ENCODE measurements around the gene GTF2E1. TPM values are rescaled to one million over a fixed set of nuclear protein-coding genes. Genes with fewer than 3 reads are reported as not detected.

GTF2E1 gene
- total RNA-seq, 1 donor from 2014 or later: 31.6 TPM

- Histone ChIP-seq H3K79me2 (ENCODE audit: insufficient read depth, low read length) (peaks cover 73% of the 10 kb centered on the region), H3K4me1 (ENCODE audit: insufficient read depth, low read length) (peaks cover 6% of the 10 kb centered on the region), H3K36me3 (ENCODE audit: insufficient read depth, low read length) (no peaks in the 10 kb centered on the region), H3K4me3 (ENCODE audit: insufficient read depth, low read depth, low read length) (no peak overlapping the region), H3K9ac (ENCODE audit: low read length) (no peak overlapping the region), H2AFZ (ENCODE audit: low read depth, low read length) (no peak overlapping the region), H3K27ac (ENCODE audit: low read depth, low read length) (no peak overlapping the region), H3K27me3 (ENCODE audit: insufficient read depth, low read length) (no peaks in the 10 kb centered on the region), H4K20me1 (ENCODE audit: insufficient read depth, low read length) (peaks cover 5% of the 10 kb centered on the region), H3K9me3 (ENCODE audit: insufficient read depth, low read depth, low read length) (no peaks in the 10 kb centered on the region), H3K4me2 (ENCODE audit: low read length) (no peak overlapping the region)
- FAIRE-seq (no peak), DNase-seq (ENCODE audit: low read depth) (no peak)
- TF ChIP-seq CTCF (IDR thresholded peaks at IDR 0.05; ENCODE audit: insufficient read depth, low read depth, low read length) (no peak), EZH2 (IDR thresholded peaks at IDR 0.05; ENCODE audit: insufficient read depth, low read length) (no peak)
- H3K36me3 Mint-ChIP-seq (ENCODE audit: low read depth, unreplicated experiment): peaks cover 9% of the 10 kb centered on the region
- peaks cover 40% of the 10 kb centered on the region for H3K4me1 Mint-ChIP-seq (ENCODE audit: low read depth, unreplicated experiment)
- peak overlapping the region; percentile 44 for H3K27ac Mint-ChIP-seq (ENCODE audit: unreplicated experiment)
- H3K27me3 Mint-ChIP-seq (ENCODE audit: low read depth, unreplicated experiment): no peaks in the 10 kb centered on the region
- no peak overlapping the region for H3K4me3 Mint-ChIP-seq (ENCODE audit: unreplicated experiment)
- H3K9me3 Mint-ChIP-seq (ENCODE audit: unreplicated experiment): peaks cover 7% of the 10 kb centered on the region
These were observed 21.1 kb downstream of the GTF2E1 start for GRCh38 chr3:120763601-120764000.

- DNase-seq (ENCODE audit: low read depth) (no peak), FAIRE-seq (no peak)
- H3K36me3 Mint-ChIP-seq (ENCODE audit: low read depth, unreplicated experiment): peaks cover 5% of the 10 kb centered on the region
- H2AFZ ChIP-seq (ENCODE audit: low read depth, low read length): no peak overlapping the region
- H3K9me3 Mint-ChIP-seq (ENCODE audit: unreplicated experiment): peaks cover 1% of the 10 kb centered on the region
- H3K4me2 ChIP-seq (ENCODE audit: low read length): no peak overlapping the region
- H3K4me1 Mint-ChIP-seq (ENCODE audit: low read depth, unreplicated experiment): peaks cover 42% of the 10 kb centered on the region
- TF ChIP-seq EZH2 (IDR thresholded peaks at IDR 0.05; ENCODE audit: insufficient read depth, low read length) (no peak), CTCF (IDR thresholded peaks at IDR 0.05; ENCODE audit: insufficient read depth, low read depth, low read length) (no peak)
- H3K4me3 ChIP-seq (ENCODE audit: insufficient read depth, low read depth, low read length): no peak overlapping the region
- H3K36me3 ChIP-seq (ENCODE audit: insufficient read depth, low read length): no peaks in the 10 kb centered on the region
- H3K27ac Mint-ChIP-seq (ENCODE audit: unreplicated experiment): peak overlapping the region; percentile 44
- H3K27me3 Mint-ChIP-seq (ENCODE audit: low read depth, unreplicated experiment): no peaks in the 10 kb centered on the region
- no peaks in the 10 kb centered on the region for H3K9me3 ChIP-seq (ENCODE audit: insufficient read depth, low read depth, low read length)
- H3K79me2 ChIP-seq (ENCODE audit: insufficient read depth, low read length): peaks cover 73% of the 10 kb centered on the region
- H3K9ac ChIP-seq (ENCODE audit: low read length): no peak overlapping the region
- no peak overlapping the region for H3K4me3 Mint-ChIP-seq (ENCODE audit: unreplicated experiment)
- H3K27ac ChIP-seq (ENCODE audit: low read depth, low read length): no peak overlapping the region
- peaks cover 6% of the 10 kb centered on the region for H3K4me1 ChIP-seq (ENCODE audit: insufficient read depth, low read length)
- H3K27me3 ChIP-seq (ENCODE audit: insufficient read depth, low read length): no peaks in the 10 kb centered on the region
- peaks cover 5% of the 10 kb centered on the region for H4K20me1 ChIP-seq (ENCODE audit: insufficient read depth, low read length)
These were observed 21.7 kb downstream of the GTF2E1 start for GRCh38 chr3:120764206-120764605.

- H3K4me3 Mint-ChIP-seq (ENCODE audit: unreplicated experiment): no peak overlapping the region
- no peak overlapping the region for H3K4me2 ChIP-seq (ENCODE audit: low read length)
- H3K27me3 Mint-ChIP-seq (ENCODE audit: low read depth, unreplicated experiment): no peaks in the 10 kb centered on the region
- H3K36me3 ChIP-seq (ENCODE audit: insufficient read depth, low read length): no peaks in the 10 kb centered on the region
- peak; percentile 23 for FAIRE-seq
- H4K20me1 ChIP-seq (ENCODE audit: insufficient read depth, low read length): peaks cover 5% of the 10 kb centered on the region
- no peak overlapping the region for H3K4me3 ChIP-seq (ENCODE audit: insufficient read depth, low read depth, low read length)
- no peak for DNase-seq (ENCODE audit: low read depth)
- no peaks in the 10 kb centered on the region for H3K9me3 Mint-ChIP-seq (ENCODE audit: unreplicated experiment)
- no peak overlapping the region for H3K9ac ChIP-seq (ENCODE audit: low read length)
- peaks cover 78% of the 10 kb centered on the region for H3K79me2 ChIP-seq (ENCODE audit: insufficient read depth, low read length)
- no peak overlapping the region for H3K27ac ChIP-seq (ENCODE audit: low read depth, low read length)
- peaks cover 50% of the 10 kb centered on the region for H3K4me1 Mint-ChIP-seq (ENCODE audit: low read depth, unreplicated experiment)
- H3K9me3 ChIP-seq (ENCODE audit: insufficient read depth, low read depth, low read length): no peaks in the 10 kb centered on the region
- no peak overlapping the region for H3K27ac Mint-ChIP-seq (ENCODE audit: unreplicated experiment)
- peaks cover 3% of the 10 kb centered on the region for H3K36me3 Mint-ChIP-seq (ENCODE audit: low read depth, unreplicated experiment)
- H3K27me3 ChIP-seq (ENCODE audit: insufficient read depth, low read length): no peaks in the 10 kb centered on the region
- H2AFZ ChIP-seq (ENCODE audit: low read depth, low read length): no peak overlapping the region
- no peak for TF ChIP-seq EZH2 (IDR thresholded peaks at IDR 0.05; ENCODE audit: insufficient read depth, low read length)
- TF ChIP-seq CTCF (IDR thresholded peaks at IDR 0.05; ENCODE audit: insufficient read depth, low read depth, low read length): no peak
- peaks cover 6% of the 10 kb centered on the region for H3K4me1 ChIP-seq (ENCODE audit: insufficient read depth, low read length)
These were observed 23.4 kb downstream of the GTF2E1 start for GRCh38 chr3:120765830-120766493.
